ENCODE results near the gene DNAJC1. TPM values are rescaled to one million over a fixed set of nuclear protein-coding genes. Genes with fewer than 3 reads are reported as not detected.

DNAJC1 gene
- total RNA-seq, 3 donors from 2014 or later (not counting 1 experiment from before 2014, with no cell fraction given): 38.4 to 63.7 (median 50.6) TPM

DNA sequence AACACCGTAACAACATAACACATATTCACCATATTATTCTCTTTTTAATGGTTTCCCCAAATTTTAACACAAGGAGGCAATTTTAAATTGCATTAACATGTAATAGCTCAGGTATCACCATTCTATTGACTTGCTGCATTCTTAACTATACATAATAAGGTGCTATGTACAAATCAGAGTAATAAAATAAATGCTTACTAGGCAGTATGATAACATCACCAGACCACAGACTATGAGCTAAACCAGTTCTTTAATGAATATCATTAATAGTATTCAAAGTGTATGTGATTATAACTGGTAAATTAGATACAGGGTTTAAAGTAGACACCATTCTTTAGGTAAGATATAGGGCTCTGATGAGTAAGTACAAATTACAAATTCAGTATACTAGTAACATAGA lies 226.6 kb downstream of the DNAJC1 start:
- WGBS (ENCODE audit: insufficient coverage): 100% methylated on average over 1 of the region's 1 CpG
- TF ChIP-seq, protein P1, sequence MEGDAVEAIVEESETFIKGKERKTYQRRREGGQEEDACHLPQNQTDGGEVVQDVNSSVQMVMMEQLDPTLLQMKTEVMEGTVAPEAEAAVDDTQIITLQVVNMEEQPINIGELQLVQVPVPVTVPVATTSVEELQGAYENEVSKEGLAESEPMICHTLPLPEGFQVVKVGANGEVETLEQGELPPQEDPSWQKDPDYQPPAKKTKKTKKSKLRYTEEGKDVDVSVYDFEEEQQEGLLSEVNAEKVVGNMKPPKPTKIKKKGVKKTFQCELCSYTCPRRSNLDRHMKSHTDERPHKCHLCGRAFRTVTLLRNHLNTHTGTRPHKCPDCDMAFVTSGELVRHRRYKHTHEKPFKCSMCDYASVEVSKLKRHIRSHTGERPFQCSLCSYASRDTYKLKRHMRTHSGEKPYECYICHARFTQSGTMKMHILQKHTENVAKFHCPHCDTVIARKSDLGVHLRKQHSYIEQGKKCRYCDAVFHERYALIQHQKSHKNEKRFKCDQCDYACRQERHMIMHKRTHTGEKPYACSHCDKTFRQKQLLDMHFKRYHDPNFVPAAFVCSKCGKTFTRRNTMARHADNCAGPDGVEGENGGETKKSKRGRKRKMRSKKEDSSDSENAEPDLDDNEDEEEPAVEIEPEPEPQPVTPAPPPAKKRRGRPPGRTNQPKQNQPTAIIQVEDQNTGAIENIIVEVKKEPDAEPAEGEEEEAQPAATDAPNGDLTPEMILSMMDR (IDR thresholded peaks at IDR 0.05): no peak
- H3K9me3 Mint-ChIP-seq: peaks cover 0 to 6% of the 10 kb centered on the region in 2 donors
- H3K4me1 Mint-ChIP-seq: peaks cover 17 to 32% of the 10 kb centered on the region in 2 donors
- DNase-seq (no peak), ATAC-seq (no peak)
- no peak overlapping the region for H3K27ac ChIP-seq (ENCODE audit: low read length)
- no peaks in the 10 kb centered on the region for H3K9me3 ChIP-seq (ENCODE audit: control insufficient read depth, insufficient read depth, low read length)
- H3K4me3 ChIP-seq (ENCODE audit: low read length): no peak overlapping the region
- H3K27me3 ChIP-seq (ENCODE audit: control insufficient read depth, insufficient read depth, low read length): no peaks in the 10 kb centered on the region
- intact Hi-C loops (cut with micrococcal nuclease): no loop called here
- no peak overlapping the region for H3K4me3 Mint-ChIP-seq
- no peak overlapping the region for H3K27ac Mint-ChIP-seq
- no peaks in the 10 kb centered on the region for H3K4me1 ChIP-seq (ENCODE audit: control insufficient read depth, insufficient read depth, low read length)
- H3K36me3 Mint-ChIP-seq: peaks cover 5% of the 10 kb centered on the region
- H3K36me3 ChIP-seq (ENCODE audit: control insufficient read depth, insufficient read depth, low read length): no peaks in the 10 kb centered on the region
- H3K27me3 Mint-ChIP-seq (ENCODE audit: low read depth in 2 of 2): no peaks in the 10 kb centered on the region

DNA sequence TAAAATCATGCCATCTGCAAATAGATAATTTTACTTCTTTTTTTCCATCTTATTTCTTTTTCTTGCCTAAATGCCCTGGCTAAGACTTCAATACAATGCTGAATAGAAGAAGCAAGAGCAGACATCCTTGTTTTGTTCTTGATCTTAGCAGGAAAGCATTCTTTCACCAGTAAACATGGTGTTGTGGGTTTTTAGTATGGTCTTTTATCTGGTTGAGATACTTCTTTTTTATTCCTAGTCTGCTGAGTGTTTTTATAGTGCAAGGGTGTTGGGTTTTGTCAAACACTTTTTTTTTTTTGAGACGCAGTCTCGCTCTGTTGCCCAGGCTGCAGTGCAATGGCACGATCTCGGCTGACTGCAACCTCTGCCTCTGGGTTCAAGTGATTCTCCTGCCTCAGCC lies 232.3 kb downstream of the DNAJC1 start:
- Histone ChIP-seq H3K9me3 (ENCODE audit: control insufficient read depth, insufficient read depth, low read length) (no peaks in the 10 kb centered on the region), H3K27me3 (ENCODE audit: control insufficient read depth, insufficient read depth, low read length) (no peaks in the 10 kb centered on the region), H3K27ac (ENCODE audit: low read length) (no peak overlapping the region), H3K4me1 (ENCODE audit: control insufficient read depth, insufficient read depth, low read length) (no peaks in the 10 kb centered on the region), H3K36me3 (ENCODE audit: control insufficient read depth, insufficient read depth, low read length) (no peaks in the 10 kb centered on the region), H3K4me3 (ENCODE audit: low read length) (no peak overlapping the region)
- Mint-ChIP-seq H3K9me3 (no peaks in the 10 kb centered on the region), H3K27ac (no peak overlapping the region), H3K4me3 (no peak overlapping the region), H3K4me1 (peaks cover 0 to 10% of the 10 kb centered on the region in 2 donors), H3K27me3 (ENCODE audit: low read depth in 2 of 2) (no peaks in the 10 kb centered on the region), H3K36me3 (no peaks in the 10 kb centered on the region)
- intact Hi-C loops (cut with micrococcal nuclease): no loop called here
- ATAC-seq: no peak
- WGBS (ENCODE audit: insufficient coverage): 87% methylated on average over 4 of the region's 4 CpGs
- DNase-seq: no peak
- TF ChIP-seq, protein P1 (IDR thresholded peaks at IDR 0.05): no peak

DNA sequence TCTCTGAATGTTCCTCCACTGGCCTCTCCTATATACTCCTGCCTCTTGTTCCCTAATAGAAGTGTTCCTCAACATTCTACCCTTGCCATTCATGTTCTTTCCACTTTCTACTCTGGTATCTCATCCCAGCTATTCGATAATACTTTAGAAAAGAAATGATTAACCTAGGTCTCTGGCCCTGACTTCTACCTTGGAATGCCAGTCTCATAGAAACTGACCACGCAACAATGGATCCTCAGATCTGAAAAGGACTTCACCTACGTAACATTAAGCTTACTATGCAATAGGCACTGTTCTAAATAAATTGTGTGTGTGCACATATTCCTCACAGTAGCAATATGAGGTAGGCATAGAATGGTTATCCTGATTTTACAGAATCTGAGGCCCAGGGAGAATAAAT lies 234.5 kb downstream of the DNAJC1 start:
- 100% methylated on average over 2 of the region's 3 CpGs for WGBS (ENCODE audit: insufficient coverage)

More for the DNA sequence above, 234.5 kb downstream of the DNAJC1 start:
- ATAC-seq: no peak
- H3K4me3 Mint-ChIP-seq: no peak overlapping the region
- TF ChIP-seq, protein P1 (IDR thresholded peaks at IDR 0.05): no peak
- no peaks in the 10 kb centered on the region for H3K9me3 Mint-ChIP-seq
- H3K27me3 Mint-ChIP-seq (ENCODE audit: low read depth in 2 of 2): no peaks in the 10 kb centered on the region
- Histone ChIP-seq H3K27ac (ENCODE audit: low read length) (no peak overlapping the region), H3K36me3 (ENCODE audit: control insufficient read depth, insufficient read depth, low read length) (peaks cover 2% of the 10 kb centered on the region), H3K4me3 (ENCODE audit: low read length) (no peak overlapping the region), H3K9me3 (ENCODE audit: control insufficient read depth, insufficient read depth, low read length) (no peaks in the 10 kb centered on the region), H3K4me1 (ENCODE audit: control insufficient read depth, insufficient read depth, low read length) (no peaks in the 10 kb centered on the region), H3K27me3 (ENCODE audit: control insufficient read depth, insufficient read depth, low read length) (no peaks in the 10 kb centered on the region)
- intact Hi-C loops (cut with micrococcal nuclease): no loop called here
- DNase-seq: no peak
- H3K36me3 Mint-ChIP-seq: no peaks in the 10 kb centered on the region
- H3K27ac Mint-ChIP-seq: no peak overlapping the region
- H3K4me1 Mint-ChIP-seq: peaks cover 0 to 10% of the 10 kb centered on the region in 2 donors

Data from natural killer cell (primary cell).